GM12865 (cell line): ENCODE measurements around the gene RGS6.
A peak's percentile ranks its signal among the peaks of the same experiment; 100 is the strongest.

Experiments
- DNase-seq: peaks from one replicate; pipeline ENCODE4 v3.0.0; 2010; ENCODE audit warnings: low read depth
- H3K4me3 ChIP-seq: 2 replicates; pipeline ENCODE4 v1.5.1; 2011; ENCODE audit warnings: mild to moderate bottlenecking, low read depth, low read length, control low read depth
- CTCF ChIP-seq: IDR thresholded peaks from 2 replicates; pipeline ENCODE4 v1.5.1; 2011; ENCODE audit warnings: low read length, control low read depth, low read depth, inconsistent platforms; ENCODE audit not compliant: insufficient read depth; ENCODE audit errors: missing control alignments

RGS6 gene

DNA sequence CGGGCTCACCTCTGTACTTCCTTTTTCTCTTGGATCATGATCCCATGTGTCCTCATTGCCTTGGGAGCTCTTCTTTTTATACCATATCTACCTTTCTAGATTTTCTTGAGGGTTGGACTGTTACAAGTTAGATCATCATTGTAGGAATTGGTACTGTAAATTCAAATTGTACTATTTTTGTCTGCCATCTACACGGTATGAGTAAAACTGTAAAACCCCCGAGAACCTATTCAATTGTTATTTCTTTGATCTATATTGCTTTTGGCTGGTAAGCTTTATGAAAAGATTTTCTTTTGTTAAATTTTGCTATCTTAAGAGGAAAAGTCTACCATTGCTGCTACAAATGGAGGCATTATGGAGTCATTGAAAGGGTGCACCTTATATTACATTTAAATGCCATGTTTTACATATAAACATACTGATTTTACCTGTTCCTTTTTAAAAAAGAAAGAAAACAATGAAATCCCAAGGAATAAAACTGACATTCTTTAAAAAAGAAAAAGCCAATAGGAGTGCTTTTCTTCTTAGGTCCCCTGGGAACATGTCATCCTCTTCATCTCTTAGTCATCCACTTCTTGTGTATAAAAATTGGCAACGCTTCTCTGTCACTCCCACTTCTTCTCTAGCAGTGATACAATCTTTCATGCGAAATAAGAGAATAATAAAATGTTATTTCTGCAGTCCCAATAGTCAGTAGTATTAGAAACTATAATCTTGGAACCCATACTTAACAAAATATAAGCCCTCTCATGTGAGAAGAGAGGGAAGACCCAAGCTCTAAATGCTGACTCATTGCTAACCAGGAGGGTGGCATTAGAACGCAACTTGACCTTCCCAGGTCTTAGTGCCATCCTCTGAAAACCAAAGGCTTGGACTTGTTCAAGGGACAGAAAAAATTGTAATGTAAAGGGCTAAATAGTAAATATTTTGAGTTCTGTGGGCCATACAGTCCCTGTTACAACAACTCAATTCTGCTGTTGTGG is 20.4 kb downstream of the RGS6 start:
- DNase-seq = no peak
- no peak overlapping the region for H3K4me3 ChIP-seq

GRCh38 chr14:71956920-71957563 is 24.8 kb downstream of the RGS6 start:
- peak; percentile 75 for DNase-seq
- H3K4me3 ChIP-seq = no peak overlapping the region
- no peak for TF ChIP-seq CTCF

More for the DNA sequence above, 20.4 kb downstream of the RGS6 start:
- no peak for TF ChIP-seq CTCF

DNA sequence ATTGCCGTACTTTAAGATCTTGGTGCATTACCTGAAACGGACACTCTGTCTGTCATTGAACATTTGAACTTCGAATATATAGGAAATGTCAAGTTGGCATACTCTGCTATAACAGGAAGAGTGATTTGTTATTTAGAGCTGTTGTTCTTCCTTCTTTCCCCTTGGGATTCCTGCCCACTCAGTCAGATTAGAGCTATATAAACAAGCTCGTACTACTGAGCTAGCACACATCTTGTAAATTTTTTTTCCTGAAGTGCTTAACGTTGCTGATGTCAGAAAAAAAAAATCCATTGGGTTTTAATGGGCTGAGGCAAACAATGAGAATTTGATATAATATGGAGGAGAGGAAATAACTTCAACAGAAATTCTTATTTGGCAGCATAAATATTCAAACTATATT is 26.8 kb downstream of the RGS6 start:
- H3K4me3 ChIP-seq = no peak overlapping the region
- DNase-seq = no peak
- TF ChIP-seq CTCF = no peak

- no peak overlapping the region for H3K4me3 ChIP-seq
- no peak for TF ChIP-seq CTCF
- no peak for DNase-seq
These were observed 28.5 kb downstream of the RGS6 start for GRCh38 chr14:71960494-71961353.

GRCh38 chr14:71961972-71962371 is 29.7 kb downstream of the RGS6 start:
- DNase-seq = peak; percentile 28
- TF ChIP-seq CTCF = no peak
- H3K4me3 ChIP-seq = no peak overlapping the region

DNA sequence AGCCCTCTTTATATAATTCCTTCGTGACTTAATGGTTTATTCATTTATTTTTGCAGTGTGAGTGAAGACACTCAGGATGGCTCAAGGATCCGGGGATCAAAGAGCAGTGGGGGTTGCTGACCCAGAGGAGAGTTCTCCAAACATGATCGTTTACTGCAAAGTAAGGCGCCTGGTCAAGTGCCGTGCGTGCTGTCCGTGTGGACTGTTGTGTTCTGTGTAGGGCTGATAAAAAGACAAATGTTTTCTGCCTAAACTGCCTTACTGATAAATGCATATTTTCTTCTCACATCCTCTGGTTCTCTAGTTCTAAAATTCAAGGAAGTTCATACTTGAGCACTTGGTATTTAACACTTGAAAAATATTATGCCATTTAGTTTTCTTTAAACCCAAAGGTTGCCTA is 32.5 kb downstream of the RGS6 start:
- no peak overlapping the region for H3K4me3 ChIP-seq
- DNase-seq = no peak
- no peak for TF ChIP-seq CTCF
